OCI-LY7 (cell line): ENCODE results near the gene RNASEL. TPM values are rescaled to one million over a fixed set of nuclear protein-coding genes. Genes with fewer than 3 reads are reported as not detected.

ENCODE experiments used
- BruUV-seq: library from RNA; stranded (reverse); fragments of 400-500 nt; replicated peaks from 2 replicates; lab custom pipeline; 2021; lab: Mats Ljungman, UMichigan
- CTCF ChIA-PET: fragments of 300-600 bp; sonication (Branson Sonifier 250); formaldehyde crosslinking; loops from one replicate; lab custom pipeline; 2022; ENCODE audit warnings: antibody characterized with exemption; ENCODE audit not compliant: unreplicated experiment; lab: Charles Lee
- POLR2A ChIA-PET: fragments of 300-600 bp; sonication (Branson Sonifier 250); formaldehyde crosslinking; loops from one replicate; lab custom pipeline; 2022; ENCODE audit warnings: antibody characterized with exemption; lab: Charles Lee
- DNase-seq: peaks from one replicate; pipeline ENCODE4 v3.0.0-alpha.2; 2015; ENCODE audit warnings: low spot score
- H2AFZ ChIP-seq: fragments of 200-600 bp; sonication (generic), shearing (Covaris generic); 2 replicates; pipeline ENCODE4 v1.6.1; 2014; ENCODE audit warnings: mild to moderate bottlenecking, antibody characterized with exemption, low read length, moderate library complexity
- H3K27ac ChIP-seq: fragments of 200-600 bp; sonication (generic); 2 replicates; pipeline ENCODE4 v1.5.1; 2014; ENCODE audit warnings: mixed run types, low read depth, mild to moderate bottlenecking, moderate library complexity, low read length, inconsistent platforms; ENCODE audit not compliant: poor library complexity, severe bottlenecking
- H3K36me3 ChIP-seq: fragments of 200-600 bp; sonication (generic); 2 replicates; pipeline ENCODE4 v1.6.1; 2014; ENCODE audit warnings: mild to moderate bottlenecking, antibody characterized with exemption, low read length, moderate library complexity, mixed read lengths; ENCODE audit not compliant: insufficient read depth
- H3K4me1 ChIP-seq: fragments of 200-600 bp; sonication (generic); 2 replicates; pipeline ENCODE4 v1.5.1; 2014; ENCODE audit warnings: mild to moderate bottlenecking, low read length; ENCODE audit not compliant: insufficient read depth, poor library complexity, severe bottlenecking
- H3K4me2 ChIP-seq: fragments of 200-600 bp; sonication (generic); 2 replicates; pipeline ENCODE4 v1.6.1; 2014; ENCODE audit warnings: mild to moderate bottlenecking, low read length
- H3K4me3 ChIP-seq: fragments of 200-600 bp; sonication (generic); 2 replicates; pipeline ENCODE4 v1.5.1; 2014; ENCODE audit warnings: mild to moderate bottlenecking, low read depth, low read length; ENCODE audit not compliant: poor library complexity, severe bottlenecking
- H3K79me2 ChIP-seq: fragments of 200-600 bp; sonication (generic); 2 replicates; pipeline ENCODE4 v1.6.1; 2016; ENCODE audit warnings: low read depth, mild to moderate bottlenecking, low read length, moderate library complexity, mixed read lengths; ENCODE audit not compliant: insufficient read depth
- H3K9me2 ChIP-seq: fragments of 200-600 bp; sonication (generic); 2 replicates; pipeline ENCODE4 v1.6.1; 2016; ENCODE audit warnings: mild to moderate bottlenecking, low read length, mixed read lengths; ENCODE audit not compliant: insufficient read depth
- H3K9me3 ChIP-seq: fragments of 200-600 bp; sonication (generic); 2 replicates; pipeline ENCODE4 v1.6.1; 2014; ENCODE audit warnings: mild to moderate bottlenecking, mixed run types, low read length, mixed read lengths
- H4K20me1 ChIP-seq: fragments of 200-600 bp; sonication (generic); 2 replicates; pipeline ENCODE4 v1.6.1; 2014; ENCODE audit warnings: mild to moderate bottlenecking, antibody characterized with exemption, low read length, moderate library complexity, mixed read lengths; ENCODE audit not compliant: insufficient read depth
- EZH2phosphoT487 ChIP-seq: fragments of 200-600 bp; sonication (generic); IDR thresholded peaks from 2 replicates; pipeline ENCODE4 v1.6.1; 2018; ENCODE audit warnings: low read depth, borderline replicate concordance, mild to moderate bottlenecking, mixed run types, antibody characterized with exemption, low read length, moderate library complexity, mixed read lengths
- intact Hi-C: fragments of 100-400 bp; cut with micrococcal nuclease; formaldehyde crosslinking; loops from one replicate; pipeline ENCODE4 v1.10.0; 2022; ENCODE audit not compliant: unreplicated experiment
- total RNA-seq, 2 experiments: library from RNA; depleted of rRNA in 1 of 2; stranded (reverse); fragments of >200 nt in 1 of 2; shearing (Covaris generic) in 1 of 2; gene quantifications; 2 replicates each; pipeline ENCODE4 v1.2.3, GENCODE V29; 2014 to 2022
- TF ChIP-seq, protein P1 (sequence below): fragments of 200-600 bp; sonication (generic); conservative IDR thresholded peaks from 2 replicates; pipeline ENCODE4 v1.5.1; 2014; ENCODE audit warnings: mild to moderate bottlenecking, antibody characterized with exemption, low read length, moderate library complexity, mixed read lengths

Gene RNASEL
- total RNA-seq, 2 experiments from 2014 or later: 2.2 to 4.0 TPM

DNA sequence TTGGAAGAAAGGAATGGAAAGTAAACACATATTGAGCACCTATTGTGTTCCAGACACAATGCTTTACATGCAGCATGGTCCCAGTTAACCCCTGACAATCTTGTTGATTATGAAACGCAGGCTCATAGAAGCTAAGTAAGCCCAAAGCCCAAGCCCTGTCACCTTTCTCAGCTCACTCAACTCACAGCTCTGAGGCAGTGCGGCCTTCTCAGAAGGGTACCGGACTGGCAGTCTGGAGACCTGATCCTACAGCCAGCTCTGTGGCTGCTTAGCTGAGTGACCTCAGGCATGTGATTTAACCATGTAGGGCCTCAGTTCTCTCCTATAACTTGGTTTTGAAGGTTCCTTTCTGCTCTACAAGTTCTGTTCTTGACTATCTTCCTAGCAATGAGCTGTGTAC lies 464 bp upstream of the RNASEL start:
- POLR2A ChIA-PET: interaction anchor here (0.5 to 2.6 kb wide), 9 partner anchors 16 to 240 kb away, joined by 3 to 10 read pairs (median 4); no protein-coding TSS in a partner anchor
- DNase-seq: no peak
- no peaks in the 10 kb centered on the region for H3K36me3 ChIP-seq
- no peaks in the 10 kb centered on the region for H4K20me1 ChIP-seq
- H3K79me2 ChIP-seq: no peaks in the 10 kb centered on the region
- peak overlapping the region; percentile 71 for H3K4me3 ChIP-seq
- TF ChIP-seq, protein P1, sequence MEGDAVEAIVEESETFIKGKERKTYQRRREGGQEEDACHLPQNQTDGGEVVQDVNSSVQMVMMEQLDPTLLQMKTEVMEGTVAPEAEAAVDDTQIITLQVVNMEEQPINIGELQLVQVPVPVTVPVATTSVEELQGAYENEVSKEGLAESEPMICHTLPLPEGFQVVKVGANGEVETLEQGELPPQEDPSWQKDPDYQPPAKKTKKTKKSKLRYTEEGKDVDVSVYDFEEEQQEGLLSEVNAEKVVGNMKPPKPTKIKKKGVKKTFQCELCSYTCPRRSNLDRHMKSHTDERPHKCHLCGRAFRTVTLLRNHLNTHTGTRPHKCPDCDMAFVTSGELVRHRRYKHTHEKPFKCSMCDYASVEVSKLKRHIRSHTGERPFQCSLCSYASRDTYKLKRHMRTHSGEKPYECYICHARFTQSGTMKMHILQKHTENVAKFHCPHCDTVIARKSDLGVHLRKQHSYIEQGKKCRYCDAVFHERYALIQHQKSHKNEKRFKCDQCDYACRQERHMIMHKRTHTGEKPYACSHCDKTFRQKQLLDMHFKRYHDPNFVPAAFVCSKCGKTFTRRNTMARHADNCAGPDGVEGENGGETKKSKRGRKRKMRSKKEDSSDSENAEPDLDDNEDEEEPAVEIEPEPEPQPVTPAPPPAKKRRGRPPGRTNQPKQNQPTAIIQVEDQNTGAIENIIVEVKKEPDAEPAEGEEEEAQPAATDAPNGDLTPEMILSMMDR: no peak
- H3K9me2 ChIP-seq: no peaks in the 10 kb centered on the region
- CTCF ChIA-PET: interaction anchor here (1.3 to 4.1 kb wide), 2 partner anchors 105 to 194 kb away, joined by 3 to 26 read pairs; no protein-coding TSS in a partner anchor
- H2AFZ ChIP-seq: peak overlapping the region; percentile 88
- no peaks in the 10 kb centered on the region for H3K9me3 ChIP-seq
- no peak overlapping the region for H3K27ac ChIP-seq
- peak overlapping the region; percentile 76 for H3K4me2 ChIP-seq
- BruUV-seq: no TSS peak
- intact Hi-C loops: no loop called here
- peaks cover 15% of the 10 kb centered on the region for H3K4me1 ChIP-seq

DNA sequence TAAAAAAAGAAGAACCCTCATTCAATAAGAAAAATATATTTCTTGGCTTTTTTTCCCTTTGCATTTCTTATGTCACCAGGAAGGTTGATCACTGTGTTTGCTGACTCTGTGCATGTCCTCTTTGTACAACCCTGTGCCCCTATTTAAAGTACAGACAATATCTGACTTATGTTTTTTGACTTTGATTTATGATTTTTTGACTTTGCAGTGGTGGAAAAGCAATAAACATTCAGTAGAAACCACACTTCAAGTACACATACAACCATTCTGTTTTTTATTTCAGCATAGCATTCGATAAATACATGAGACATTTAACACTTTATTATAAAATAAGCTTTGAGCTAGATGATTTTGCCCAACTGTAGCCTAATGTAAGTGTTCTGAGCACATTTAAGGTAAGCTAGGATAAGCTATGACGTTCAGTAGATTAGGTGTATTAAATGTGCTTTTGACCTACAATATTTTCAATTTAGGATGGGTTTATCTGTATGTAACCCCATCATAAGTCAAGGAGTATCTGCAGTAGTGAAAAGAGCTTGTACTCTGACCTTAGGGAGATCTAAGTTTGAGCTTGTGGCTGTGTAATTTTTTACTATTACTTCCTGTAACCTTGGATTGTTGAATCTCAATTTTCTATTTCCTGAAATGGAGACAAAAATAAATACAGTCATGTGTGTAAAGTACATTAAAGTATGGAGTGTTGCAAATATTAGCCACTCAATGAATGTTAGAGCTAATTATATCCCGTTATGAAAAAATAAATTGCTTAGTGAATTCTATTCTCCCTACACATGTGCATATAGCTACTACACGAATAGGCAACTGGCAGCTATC lies 1.2 kb downstream of the RNASEL start:
- Histone ChIP-seq H2AFZ (peak overlapping the region; percentile 88; the same call in 1 of the 2 replicates), H3K4me2 (peak overlapping the region; percentile 76), H3K4me1 (peaks cover 15% of the 10 kb centered on the region), H3K9me3 (no peaks in the 10 kb centered on the region), H3K36me3 (no peaks in the 10 kb centered on the region), H3K79me2 (no peaks in the 10 kb centered on the region), H3K4me3 (peak overlapping the region; percentile 71), H3K27ac (peak overlapping the region; percentile 34), H3K9me2 (no peaks in the 10 kb centered on the region), H4K20me1 (no peaks in the 10 kb centered on the region)
- intact Hi-C loops: no loop called here
- CTCF ChIA-PET: interaction anchor here (1.0 to 4.1 kb wide), 4 partner anchors 11 to 201 kb away, joined by 3 to 26 read pairs (median 4); no protein-coding TSS in a partner anchor
- DNase-seq: no peak
- POLR2A ChIA-PET: interaction anchor here (0.6 to 2.6 kb wide), 17 partner anchors 10 to 242 kb away, joined by 3 to 10 read pairs (median 3); partner anchors contain the start of gene NPL
- TF ChIP-seq EZH2phosphoT487: no peak
- TF ChIP-seq, protein P1: no peak
- no TSS peak for BruUV-seq
